Trophoblast cell (in vitro differentiated cells and primary cell): Measurements from ENCODE around the gene PTPRN2.
A peak's percentile ranks its signal among the peaks of the same experiment; 100 is the strongest.

Experiments used
- DNase-seq, 2 donors: peaks; one replicate each; pipeline ENCODE4 v3.0.0-alpha.2; 2016
- H2AFZ ChIP-seq: 2 replicates; pipeline ENCODE4 v1.6.1; 2013; ENCODE audit warnings: low read length, moderate library complexity, mild to moderate bottlenecking; ENCODE audit not compliant: insufficient read depth, poor library complexity
- H2AK5ac ChIP-seq: 2 replicates; pipeline ENCODE4 v1.6.1; 2013; ENCODE audit warnings: mild to moderate bottlenecking, low read length
- H2BK120ac ChIP-seq: 2 replicates; pipeline ENCODE4 v1.6.1; 2013; ENCODE audit warnings: low read length, mild to moderate bottlenecking, moderate library complexity; ENCODE audit not compliant: insufficient read depth, poor library complexity
- H2BK12ac ChIP-seq: 2 replicates; pipeline ENCODE4 v1.6.1; 2013; ENCODE audit warnings: mild to moderate bottlenecking, low read length, moderate library complexity
- H2BK5ac ChIP-seq: 2 replicates; pipeline ENCODE4 v1.6.1; 2013; ENCODE audit warnings: low read length, low read depth, moderate library complexity, mild to moderate bottlenecking; ENCODE audit not compliant: poor library complexity
- H3K14ac ChIP-seq: 2 replicates; pipeline ENCODE4 v1.6.1; 2013; ENCODE audit warnings: mild to moderate bottlenecking, low read length
- H3K18ac ChIP-seq: 2 replicates; pipeline ENCODE4 v1.6.1; 2013; ENCODE audit warnings: mild to moderate bottlenecking, low read length
- H3K23ac ChIP-seq: 2 replicates; pipeline ENCODE4 v1.6.1; 2013; ENCODE audit warnings: low read length
- H3K27ac ChIP-seq: 2 replicates; pipeline ENCODE4 v1.5.1; 2013; ENCODE audit warnings: low read depth, mild to moderate bottlenecking, inconsistent platforms, low read length, moderate library complexity
- H3K27me3 ChIP-seq: 2 replicates; pipeline ENCODE4 v1.6.1; 2013; ENCODE audit warnings: inconsistent platforms, mild to moderate bottlenecking, low read length, moderate library complexity; ENCODE audit not compliant: insufficient read depth
- H3K36me3 ChIP-seq, 2 experiments: 1 replicate in 1 of 2; 2 replicates in 1 of 2; pipeline ENCODE4 v1.6.1; 2013; ENCODE audit warnings: low read length in 2 of 2, mild to moderate bottlenecking in 2 of 2, moderate library complexity in 1 of 2; ENCODE audit not compliant: insufficient read depth in 2 of 2, control insufficient read depth in 1 of 2
- H3K4ac ChIP-seq: 2 replicates; pipeline ENCODE4 v1.6.1; 2013; ENCODE audit warnings: low read depth, mild to moderate bottlenecking, low read length, moderate library complexity
- H3K4me1 ChIP-seq, 2 experiments: 1 replicate in 1 of 2; 2 replicates in 1 of 2; pipeline ENCODE4 v1.6.1; 2013; ENCODE audit warnings: low read length in 2 of 2, mild to moderate bottlenecking in 2 of 2, moderate library complexity in 1 of 2; ENCODE audit not compliant: insufficient read depth in 2 of 2, control insufficient read depth in 1 of 2
- H3K4me2 ChIP-seq: 2 replicates; pipeline ENCODE4 v1.6.1; 2013; ENCODE audit warnings: inconsistent platforms, mild to moderate bottlenecking, low read length, moderate library complexity
- H3K4me3 ChIP-seq: 2 replicates; pipeline ENCODE4 v1.5.1; 2013; ENCODE audit warnings: mild to moderate bottlenecking, low read depth, low read length, inconsistent platforms
- H3K79me1 ChIP-seq: one replicate; pipeline ENCODE4 v1.6.1; 2013; ENCODE audit warnings: low read length
- H3K79me2 ChIP-seq: 2 replicates; pipeline ENCODE4 v1.6.1; 2013; ENCODE audit warnings: low read length, mild to moderate bottlenecking; ENCODE audit not compliant: control insufficient read depth, insufficient read depth, poor library complexity
- H3K9ac ChIP-seq: 2 replicates; pipeline ENCODE4 v1.6.1; 2013; ENCODE audit warnings: mild to moderate bottlenecking, low read length
- H3K9me3 ChIP-seq: 2 replicates; pipeline ENCODE4 v1.6.1; 2013; ENCODE audit warnings: low read depth, mild to moderate bottlenecking, control low read depth, inconsistent platforms, low read length; ENCODE audit not compliant: insufficient read depth
- H4K12ac ChIP-seq: 2 replicates; pipeline ENCODE4 v1.6.1; 2013; ENCODE audit warnings: low read depth, mild to moderate bottlenecking, low read length, moderate library complexity
- H4K8ac ChIP-seq: 2 replicates; pipeline ENCODE4 v1.6.1; 2013; ENCODE audit warnings: low read depth, mild to moderate bottlenecking, low read length, moderate library complexity
- H4K91ac ChIP-seq: one replicate; pipeline ENCODE4 v1.6.1; 2013; ENCODE audit warnings: low read depth, mild to moderate bottlenecking, low read length, moderate library complexity
- WGBS: extraction: QIAGEN DNeasy Blood & Tissue Kit; methylation state at CpG from one replicate; pipeline ENCODE4 v1.1.7; 2013; ENCODE audit warnings: missing lambda C conversion rate; ENCODE audit not compliant: insufficient read length, insufficient coverage; ENCODE audit errors: extremely low coverage; 5-methylcytosine and 5-hydroxymethylcytosine counted together

Gene PTPRN2

GRCh38 chr7:158141221-158141582, 446.4 kb downstream of the PTPRN2 start:
- H3K27ac ChIP-seq: no peak overlapping the region
- no peak overlapping the region for H2BK5ac ChIP-seq
- no peak overlapping the region for H4K8ac ChIP-seq
- peaks cover 71% of the 10 kb centered on the region for H3K9me3 ChIP-seq
- H3K36me3 ChIP-seq: no peaks in the 10 kb centered on the region
- H4K91ac ChIP-seq: no peak overlapping the region
- no peak overlapping the region for H2AFZ ChIP-seq
- no peaks in the 10 kb centered on the region for H3K79me2 ChIP-seq
- H4K12ac ChIP-seq: no peak overlapping the region
- H3K4me3 ChIP-seq: no peak overlapping the region
- no peak overlapping the region for H3K4me2 ChIP-seq
- no CpG with 5 or more reads among the region's 17 CpGs for WGBS
- H3K4me1 ChIP-seq: no peaks in the 10 kb centered on the region
- no peaks in the 10 kb centered on the region for H3K27me3 ChIP-seq
- no peak overlapping the region for H3K23ac ChIP-seq
- no peak overlapping the region for H3K14ac ChIP-seq
- H2BK12ac ChIP-seq: no peak overlapping the region
- no peak overlapping the region for H3K9ac ChIP-seq
- H3K18ac ChIP-seq: no peak overlapping the region
- H3K4ac ChIP-seq: no peak overlapping the region
- no peak overlapping the region for H2BK120ac ChIP-seq
- no peak for DNase-seq
- no peaks in the 10 kb centered on the region for H3K79me1 ChIP-seq
- H2AK5ac ChIP-seq: no peak overlapping the region

GRCh38 chr7:158140538-158141220, 446.9 kb downstream of the PTPRN2 start:
- Histone ChIP-seq H3K4me2 (no peak overlapping the region), H3K27me3 (no peaks in the 10 kb centered on the region), H3K36me3 (no peaks in the 10 kb centered on the region), H3K14ac (no peak overlapping the region), H4K91ac (no peak overlapping the region), H3K27ac (no peak overlapping the region), H3K79me2 (no peaks in the 10 kb centered on the region), H2AFZ (no peak overlapping the region), H2AK5ac (no peak overlapping the region), H2BK12ac (no peak overlapping the region), H3K9ac (no peak overlapping the region), H2BK120ac (no peak overlapping the region), H4K12ac (no peak overlapping the region), H3K18ac (no peak overlapping the region), H3K9me3 (peaks cover 71% of the 10 kb centered on the region), H3K23ac (no peak overlapping the region), H3K79me1 (no peaks in the 10 kb centered on the region), H2BK5ac (no peak overlapping the region), H3K4ac (no peak overlapping the region), H3K4me3 (peak overlapping the region; percentile 61), H4K8ac (no peak overlapping the region), H3K4me1 (no peaks in the 10 kb centered on the region)
- DNase-seq: no peak
- no CpG with 5 or more reads among the region's 31 CpGs for WGBS

- no peak for DNase-seq
- Histone ChIP-seq H3K9me3 (peaks cover 64% of the 10 kb centered on the region), H4K91ac (no peak overlapping the region), H3K27me3 (no peaks in the 10 kb centered on the region), H3K4me1 (no peaks in the 10 kb centered on the region), H2AK5ac (no peak overlapping the region), H3K4ac (no peak overlapping the region), H3K36me3 (no peaks in the 10 kb centered on the region), H3K79me1 (no peaks in the 10 kb centered on the region), H3K18ac (no peak overlapping the region), H3K27ac (no peak overlapping the region), H2BK120ac (no peak overlapping the region), H3K4me3 (no peak overlapping the region), H2BK12ac (no peak overlapping the region), H2BK5ac (no peak overlapping the region), H2AFZ (no peak overlapping the region), H3K79me2 (no peaks in the 10 kb centered on the region), H4K12ac (no peak overlapping the region), H3K4me2 (no peak overlapping the region), H4K8ac (no peak overlapping the region), H3K9ac (no peak overlapping the region), H3K14ac (no peak overlapping the region), H3K23ac (no peak overlapping the region)
- no CpG with 5 or more reads among the region's 10 CpGs for WGBS
Measured at GRCh38 chr7:158139499-158139898, 448.1 kb downstream of the PTPRN2 start.

- no peak overlapping the region for H2BK5ac ChIP-seq
- no peak overlapping the region for H3K4ac ChIP-seq
- no peak overlapping the region for H3K4me3 ChIP-seq
- no CpG with 5 or more reads among the region's 9 CpGs for WGBS
- no peak overlapping the region for H2AFZ ChIP-seq
- no peak for DNase-seq
- no peaks in the 10 kb centered on the region for H3K4me1 ChIP-seq
- H3K18ac ChIP-seq: no peak overlapping the region
- H3K9ac ChIP-seq: no peak overlapping the region
- H3K23ac ChIP-seq: no peak overlapping the region
- H2BK120ac ChIP-seq: no peak overlapping the region
- no peaks in the 10 kb centered on the region for H3K79me2 ChIP-seq
- no peak overlapping the region for H4K91ac ChIP-seq
- peaks cover 60% of the 10 kb centered on the region for H3K9me3 ChIP-seq
- H2AK5ac ChIP-seq: no peak overlapping the region
- H4K12ac ChIP-seq: no peak overlapping the region
- H3K27me3 ChIP-seq: no peaks in the 10 kb centered on the region
- H3K27ac ChIP-seq: no peak overlapping the region
- no peak overlapping the region for H3K4me2 ChIP-seq
- no peaks in the 10 kb centered on the region for H3K79me1 ChIP-seq
- H3K36me3 ChIP-seq: no peaks in the 10 kb centered on the region
- H4K8ac ChIP-seq: no peak overlapping the region
- no peak overlapping the region for H2BK12ac ChIP-seq
- H3K14ac ChIP-seq: no peak overlapping the region
Measured at GRCh38 chr7:158138329-158138597, 449.4 kb downstream of the PTPRN2 start.
